ENCODE data around the gene GATA6. TPM values are rescaled to one million over a fixed set of nuclear protein-coding genes. Genes with fewer than 3 reads are reported as not detected.

GATA6 gene
- total and polyA plus RNA-seq, 2 of the 13 experiments (the other 11 are each of a cell fraction or from before 2014, with no cell fraction given): 0.84 to 3.2 TPM

GRCh38 chr18:22179174-22179573, 9.8 kb downstream of the GATA6 start (continued):
- TF ChIP-seq CREB3 (CRISPR knock-in tag; IDR thresholded peaks at IDR 0.05) (no peak), TGIF2 (CRISPR knock-in tag; IDR thresholded peaks at IDR 0.05) (no peak), HBP1 (CRISPR knock-in tag; IDR thresholded peaks at IDR 0.05; ENCODE audit: low read depth) (no peak), ZBTB26 (CRISPR knock-in tag; IDR thresholded peaks at IDR 0.05; ENCODE audit: borderline replicate concordance) (no peak), ZNF12 (CRISPR knock-in tag; IDR thresholded peaks at IDR 0.05) (no peak), ZSCAN9 (CRISPR knock-in tag; IDR thresholded peaks at IDR 0.05; ENCODE audit: borderline replicate concordance) (no peak), ZNF383 (CRISPR knock-in tag; IDR thresholded peaks at IDR 0.05; ENCODE audit: borderline replicate concordance) (no peak), HNRNPLL (IDR thresholded peaks at IDR 0.05; ENCODE audit: low read depth, low read length, poor library complexity, severe bottlenecking) (no peak), ZNF607 (CRISPR knock-in tag; IDR thresholded peaks at IDR 0.05; ENCODE audit: borderline replicate concordance) (no peak), FOSL2 (CRISPR knock-in tag; IDR thresholded peaks at IDR 0.05) (no peak), EHMT2 (IDR thresholded peaks at IDR 0.05; ENCODE audit: borderline replicate concordance, low read depth, low read length) (no peak), NR2F1 (CRISPR knock-in tag; IDR thresholded peaks at IDR 0.05) (no peak)
